ENCODE measurements around the gene RALGPS1. TPM values are rescaled to one million over a fixed set of nuclear protein-coding genes. Genes with fewer than 3 reads are reported as not detected.

Gene RALGPS1
- total RNA-seq, 1 donor from 2014 or later = 21.1 TPM

- intact Hi-C loops (cut with micrococcal nuclease) = no loop called here
- DNase-seq = peak; percentile 95
- peak; percentile 93 for ATAC-seq
Observed at GRCh38 chr9:127122176-127123063, 207.8 kb downstream of the RALGPS1 start, which contains the start of gene ANGPTL2. TSS of gene ANGPTL2 (minus strand) at chr9:127122635. CDS start at chr9:127108731, 13,904 bp downstream.

DNA sequence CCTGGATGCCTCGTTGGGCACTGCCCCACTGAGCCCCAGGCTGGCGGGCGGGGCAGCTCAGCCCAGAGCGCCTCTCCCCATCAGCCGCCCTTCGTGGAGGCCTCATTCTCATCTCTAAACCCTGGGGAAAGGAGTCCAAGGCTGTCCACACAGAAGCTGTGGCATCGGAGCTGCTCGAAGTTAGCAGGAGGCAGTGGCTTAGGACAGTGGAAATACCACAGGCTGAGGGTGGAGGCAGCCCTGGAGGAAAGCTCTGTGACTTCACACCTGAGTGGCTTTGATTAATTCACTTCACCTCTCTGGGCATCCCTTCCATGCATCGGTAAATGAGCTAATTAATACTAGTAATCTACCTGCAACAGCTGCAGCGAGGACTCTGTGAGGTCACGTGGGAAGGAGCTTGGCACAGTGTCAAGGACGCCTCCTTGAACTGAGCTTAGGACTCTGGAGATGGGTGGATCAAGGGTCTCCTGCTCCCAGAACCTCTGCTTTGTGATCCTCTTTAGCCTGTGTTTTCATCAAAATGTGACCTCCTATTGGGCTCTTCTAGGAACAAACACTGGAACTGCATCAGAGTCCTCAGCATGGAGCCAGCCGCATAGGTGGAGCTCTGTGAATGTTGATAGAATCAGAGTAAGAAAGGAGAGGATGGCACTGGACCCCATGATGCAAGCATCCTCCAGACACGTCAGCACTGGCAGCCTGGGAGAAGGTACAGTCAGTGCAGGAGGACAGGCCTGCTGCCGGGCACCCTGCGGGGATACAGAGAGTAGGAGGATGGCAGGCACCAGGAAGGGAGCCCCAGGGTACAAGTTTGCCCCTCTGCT, 208.7 kb downstream of the RALGPS1 start:
- peak; percentile 52 for DNase-seq
- ATAC-seq = no peak
- intact Hi-C loops (cut with micrococcal nuclease) = no loop called here

- DNase-seq (no peak), ATAC-seq (no peak)
- intact Hi-C loops (cut with micrococcal nuclease) = no loop called here
Observed at GRCh38 chr9:127124111-127124531, 209.5 kb downstream of the RALGPS1 start.

GRCh38 chr9:127124792-127125191, 210.2 kb downstream of the RALGPS1 start:
- DNase-seq (no peak), ATAC-seq (no peak)
- intact Hi-C loops (cut with micrococcal nuclease) = no loop called here

DNA sequence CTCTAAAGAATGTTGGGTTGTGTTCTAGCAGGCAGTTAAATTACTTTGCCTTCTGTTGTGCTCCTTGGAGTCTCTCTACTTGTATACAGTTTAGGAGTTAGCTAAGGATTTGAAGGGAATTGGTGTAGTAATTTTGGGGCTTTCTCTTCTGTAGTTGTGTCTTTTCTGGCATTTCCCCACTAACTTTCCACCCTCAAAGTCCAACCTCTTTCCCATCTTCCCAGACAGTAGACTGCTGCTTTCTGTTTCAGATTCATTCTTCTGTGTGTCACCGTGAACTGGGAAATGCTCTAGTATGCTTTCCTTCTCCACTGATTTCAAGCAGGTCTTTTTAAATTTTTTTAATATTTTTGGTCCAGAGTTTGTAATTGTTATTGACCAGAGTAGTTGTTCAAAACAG, 212.4 kb downstream of the RALGPS1 start:
- DNase-seq = no peak
- intact Hi-C loops (cut with micrococcal nuclease) = no loop called here
- no peak for ATAC-seq

DNA sequence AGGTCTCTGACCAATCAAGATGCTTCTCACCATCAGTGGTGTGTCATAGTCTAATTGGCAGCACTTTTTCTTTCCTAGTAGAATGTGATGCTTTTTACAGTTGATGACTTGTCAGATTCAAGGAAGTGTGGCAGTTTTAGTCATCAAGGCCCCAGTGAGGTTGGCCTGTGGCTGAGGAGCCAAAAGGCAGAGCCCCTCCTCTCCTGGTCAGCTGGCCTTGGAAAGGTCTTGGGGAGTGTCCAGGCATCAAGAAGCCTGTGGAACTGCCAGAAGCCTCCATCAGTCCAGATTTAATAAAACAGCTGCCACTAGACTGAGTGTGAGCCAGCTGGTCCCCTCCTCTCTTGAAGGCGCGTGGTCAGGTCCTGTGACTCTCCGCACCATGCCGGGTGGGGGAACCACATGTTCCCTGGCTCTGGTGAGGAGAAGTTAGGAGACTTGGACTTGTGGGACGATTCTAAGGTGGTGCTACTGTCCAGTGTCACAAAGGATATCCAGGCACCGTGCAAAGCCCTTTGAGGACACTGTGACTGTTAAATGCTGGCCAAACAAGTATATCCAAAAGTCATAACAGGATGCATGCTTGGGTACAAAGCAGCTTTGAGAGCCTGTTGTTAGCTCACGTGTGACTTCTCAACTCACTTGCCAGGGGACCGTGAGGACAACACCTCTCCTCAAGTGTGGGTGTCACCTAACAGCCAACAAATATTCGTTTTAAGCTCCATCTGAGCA, 213.9 kb downstream of the RALGPS1 start:
- ATAC-seq (peak; percentile 85), DNase-seq (peak; percentile 82)
- intact Hi-C loops (cut with micrococcal nuclease) = no loop called here

- peak; percentile 46 for ATAC-seq
- intact Hi-C loops (cut with micrococcal nuclease) = no loop called here
- DNase-seq = no peak
Observed at GRCh38 chr9:127129073-127129717, 214.6 kb downstream of the RALGPS1 start.

DNA sequence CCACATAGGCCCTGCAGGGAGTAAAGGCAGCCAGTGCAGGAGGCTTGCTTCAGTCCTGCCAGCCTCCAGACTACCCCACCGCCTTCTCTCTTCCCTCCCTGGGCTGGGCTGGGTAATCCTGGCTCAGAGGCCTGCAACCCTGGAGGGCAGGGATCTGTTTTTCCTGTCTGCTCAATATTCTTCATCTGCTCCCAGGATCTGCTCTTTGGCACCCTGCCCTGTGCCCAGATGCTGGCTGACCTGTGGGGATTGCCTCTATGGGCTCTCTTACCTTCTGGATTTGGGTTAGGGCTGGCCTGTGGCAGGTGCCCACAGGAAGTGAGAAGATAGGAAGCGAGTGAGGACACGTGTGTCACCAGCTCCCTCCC, 215.1 kb downstream of the RALGPS1 start:
- intact Hi-C loops (cut with micrococcal nuclease) = no loop called here

DNA sequence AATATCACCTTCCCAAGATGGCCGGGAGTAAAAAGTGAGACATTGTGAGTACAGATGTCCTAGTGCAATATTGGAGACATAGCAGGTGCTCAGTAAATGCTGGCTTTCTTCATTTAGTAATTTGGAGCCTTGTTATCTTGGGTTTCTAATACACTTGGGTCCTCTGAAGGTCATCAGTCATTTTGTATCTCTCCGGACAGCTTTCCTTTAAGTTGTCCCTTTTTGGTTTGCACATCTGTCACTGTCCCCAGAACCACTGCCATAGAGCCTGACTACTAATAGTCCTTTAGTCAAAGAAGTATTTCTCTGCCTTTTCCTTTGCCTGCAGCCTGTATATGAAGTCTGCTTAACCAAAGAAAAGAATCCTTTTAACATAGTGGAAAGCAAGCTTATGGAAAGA, 215.7 kb downstream of the RALGPS1 start:
- DNase-seq = no peak
- ATAC-seq = no peak
- intact Hi-C loops (cut with micrococcal nuclease) = no loop called here

More for the DNA sequence above, 215.1 kb downstream of the RALGPS1 start:
- ATAC-seq (no peak), DNase-seq (no peak)

GRCh38 chr9:127130661-127131538, 216.3 kb downstream of the RALGPS1 start:
- intact Hi-C loops (cut with micrococcal nuclease) = no loop called here
- peak; percentile 32 for ATAC-seq
- DNase-seq = peak; percentile 65

DNA sequence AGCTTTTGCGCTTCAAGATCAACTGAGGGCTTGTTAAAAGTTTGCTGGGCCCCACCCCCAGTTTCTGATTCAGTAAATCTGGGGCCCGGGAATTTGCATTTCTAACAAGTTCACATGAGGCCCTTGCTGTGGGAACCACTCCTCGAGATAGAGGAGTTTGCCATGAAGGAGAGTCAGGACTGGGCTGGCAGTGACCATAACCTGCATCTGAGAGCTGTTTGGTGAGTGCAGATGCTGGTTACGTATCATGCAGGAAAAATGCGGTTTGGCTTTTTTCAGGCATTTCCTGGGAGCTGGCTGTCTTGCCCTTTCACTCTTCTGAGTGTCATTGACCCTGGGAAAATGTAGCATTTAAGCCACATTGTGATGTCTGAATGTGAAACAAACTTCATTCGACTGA, 217.3 kb downstream of the RALGPS1 start:
- no peak for ATAC-seq
- intact Hi-C loops (cut with micrococcal nuclease) = no loop called here
- no peak for DNase-seq

DNA sequence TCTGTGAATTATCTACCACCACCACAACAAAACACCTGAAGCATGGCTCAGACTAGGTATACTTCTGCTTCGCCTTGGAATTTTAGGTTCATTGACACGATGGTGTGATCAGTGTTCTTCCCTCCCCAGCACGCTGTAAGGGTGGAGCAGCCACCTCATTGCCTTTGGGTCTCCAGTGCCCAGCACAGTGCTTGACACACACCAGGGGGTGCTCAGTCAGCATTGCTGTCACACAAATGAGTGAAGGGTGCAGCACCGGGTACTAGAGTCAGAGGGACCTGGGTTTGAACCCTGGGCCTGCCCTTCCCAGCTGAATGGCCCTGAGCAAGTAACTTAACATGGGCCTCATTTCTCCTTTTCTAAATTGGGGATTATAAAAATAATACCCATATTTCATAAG, 217.8 kb downstream of the RALGPS1 start:
- intact Hi-C loops (cut with micrococcal nuclease) = no loop called here

GRCh38 chr9:127132921-127133647, 218.5 kb downstream of the RALGPS1 start:
- no peak for DNase-seq
- ATAC-seq = peak; percentile 1
- intact Hi-C loops (cut with micrococcal nuclease) = no loop called here

More for the DNA sequence above, 217.8 kb downstream of the RALGPS1 start:
- DNase-seq (no peak), ATAC-seq (no peak)

DNA sequence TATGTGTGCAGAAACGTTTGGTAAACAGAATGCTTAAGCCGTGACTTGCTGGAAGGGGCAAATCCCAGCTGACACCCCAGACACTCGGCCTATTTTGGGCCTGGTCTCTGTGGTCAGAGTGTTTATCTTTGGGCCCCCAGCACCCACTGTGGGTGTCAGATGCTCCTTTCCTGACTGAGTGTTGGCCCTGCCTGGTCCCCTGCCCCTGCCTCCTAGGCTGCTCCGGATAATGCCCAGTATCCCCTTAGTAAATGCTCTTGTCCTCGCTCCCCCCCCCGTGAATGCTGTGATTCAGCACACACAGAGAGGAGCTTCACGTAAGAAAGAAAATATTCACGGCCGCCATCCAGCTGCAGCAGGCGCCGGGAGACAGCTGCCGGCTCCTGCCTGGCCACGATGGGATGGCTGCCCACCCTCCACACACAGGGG, 219.2 kb downstream of the RALGPS1 start:
- intact Hi-C loops (cut with micrococcal nuclease) = no loop called here
- peak; percentile 64 for ATAC-seq
- peak; percentile 75 for DNase-seq

DNA sequence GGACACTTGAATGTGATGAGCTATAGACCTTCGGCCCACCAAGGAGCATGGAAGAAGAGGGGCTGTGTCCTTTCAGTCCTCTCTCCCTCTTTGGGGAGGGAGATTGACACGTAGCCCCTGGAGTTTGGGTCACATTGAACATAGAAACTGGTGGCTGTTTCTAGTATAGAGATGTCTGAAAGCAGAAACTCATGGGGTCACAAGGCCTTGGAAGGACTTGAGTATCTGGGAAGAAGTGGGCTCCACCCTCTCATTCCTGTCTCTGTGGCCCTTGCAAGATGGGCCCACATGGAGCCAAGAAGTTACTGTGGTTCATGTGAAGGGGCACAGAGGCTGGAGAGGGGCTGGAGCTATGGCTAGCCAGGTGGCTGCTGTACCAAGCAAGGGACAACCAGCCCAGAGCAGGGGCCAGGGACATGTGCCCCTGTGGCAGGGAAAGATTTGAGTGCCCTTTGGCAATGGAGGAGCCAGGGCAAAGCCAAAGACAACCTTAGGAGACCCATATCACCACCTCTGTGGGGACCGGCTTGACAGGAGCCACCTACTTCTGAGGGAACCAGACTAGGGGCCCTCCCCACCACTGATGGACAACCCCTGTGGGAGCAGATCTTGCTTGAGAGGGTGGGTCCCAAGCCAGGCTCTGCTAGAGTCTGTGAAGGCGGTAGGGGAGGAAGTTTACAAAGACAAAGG, 220.6 kb downstream of the RALGPS1 start:
- no peak for DNase-seq
- ATAC-seq = no peak
- intact Hi-C loops (cut with micrococcal nuclease) = no loop called here

GRCh38 chr9:127136081-127136879, 221.7 kb downstream of the RALGPS1 start:
- intact Hi-C loops (cut with micrococcal nuclease) = no loop called here
- DNase-seq = no peak
- ATAC-seq = no peak

Measured in left ventricle myocardium superior (tissue), 1 donor.